B cell (primary cell): ENCODE measurements around the gene WASF1. TPM values are rescaled to one million over a fixed set of nuclear protein-coding genes. Genes with fewer than 3 reads are reported as not detected.

ENCODE experiments used
- ATAC-seq: fragments of 200-7000 bp; cut with Tn5 transposase; one replicate; pipeline ENCODE4 v1.10.0; 2021; ENCODE audit warnings: low read depth, mild to moderate bottlenecking, moderate number of reproducible peaks, moderate library complexity
- CTCF ChIA-PET: fragments of 350-600 bp; sonication (Branson Sonifier 250); formaldehyde crosslinking; loops from one replicate; lab custom pipeline; 2021; ENCODE audit warnings: antibody characterized with exemption, inconsistent platforms; lab: Charles Lee
- POLR2A ChIA-PET: fragments of 350-600 bp; sonication (Branson Sonifier 250); formaldehyde crosslinking; loops from one replicate; lab custom pipeline; 2021; ENCODE audit warnings: antibody characterized with exemption; lab: Charles Lee
- DNase-seq: peaks from one replicate; pipeline ENCODE4 v3.0.0; 2013
- H2AFZ ChIP-seq: 2 replicates; pipeline ENCODE4 v1.6.1; 2012; ENCODE audit warnings: mild to moderate bottlenecking, low read depth, low read length; ENCODE audit not compliant: insufficient read depth, poor library complexity, severe bottlenecking
- H3K27ac ChIP-seq, 2 donors: 1 replicate in 1 of 2; 2 replicates in 1 of 2; pipeline ENCODE4 v1.5.1; 2012 to 2013; ENCODE audit warnings: low read length in 2 of 2, mild to moderate bottlenecking in 2 of 2, moderate library complexity in 1 of 2
- H3K27me3 ChIP-seq, 4 experiments: fragments of 200-600 bp in 1 of 4; sonication (generic) in 1 of 4; replicated peaks in 1 of 4; 1 replicate in 2 of 4; 2 replicates in 2 of 4; pipeline versions ENCODE4 v1.6.1 to v1.7.0; 2013 to 2016; ENCODE audit warnings: low read length in 3 of 4, mild to moderate bottlenecking in 2 of 4, mixed read lengths in 1 of 4, moderate library complexity in 1 of 4; ENCODE audit not compliant: insufficient read depth in 4 of 4, control insufficient read depth in 3 of 4; ENCODE audit errors: control extremely low read depth in 1 of 4
- H3K36me3 ChIP-seq, 2 experiments: replicated peaks in 1 of 2; 1 replicate in 1 of 2; 2 replicates in 1 of 2; pipeline versions ENCODE4 v1.6.1 to v1.7.1; 2013; ENCODE audit warnings: low read length in 1 of 2; ENCODE audit not compliant: insufficient read depth in 2 of 2, control insufficient read depth in 1 of 2; ENCODE audit errors: control extremely low read depth in 1 of 2, extremely low read depth in 1 of 2
- H3K4me1 ChIP-seq, 2 donors: fragments of 200-600 bp in 1 of 2; sonication (generic) in 1 of 2; 1 replicate in 1 of 2; 2 replicates in 1 of 2; pipeline versions ENCODE4 v1.5.1 to v1.6.1; 2013 to 2017; ENCODE audit warnings: low read length in 2 of 2; ENCODE audit not compliant: control insufficient read depth in 2 of 2, insufficient read depth in 2 of 2
- H3K4me2 ChIP-seq: replicated peaks from 2 replicates; pipeline ENCODE3; 2012; ENCODE audit warnings: mild to moderate bottlenecking, low read depth, low read length; ENCODE audit not compliant: poor library complexity, severe bottlenecking
- H3K4me3 ChIP-seq, 5 experiments: fragments of 200-600 bp in 1 of 5; sonication (generic) in 1 of 5; 1 replicate in 3 of 5; 2 replicates in 2 of 5; pipeline versions ENCODE4 v1.5.1 to v1.7.0; 2011 to 2016; ENCODE audit warnings: low read length in 4 of 5, mild to moderate bottlenecking in 4 of 5, low read depth in 2 of 5, control low read depth in 1 of 5, moderate library complexity in 1 of 5; ENCODE audit not compliant: insufficient read depth in 1 of 5; ENCODE audit errors: control extremely low read depth in 1 of 5, extremely low read depth in 1 of 5
- H3K79me2 ChIP-seq: fragments of 200-600 bp; sonication (generic); one replicate; pipeline ENCODE4 v1.6.0; 2016; ENCODE audit warnings: low read length; ENCODE audit not compliant: control insufficient read depth, insufficient read depth
- H3K9ac ChIP-seq: fragments of 200-600 bp; sonication (generic); 2 replicates; pipeline ENCODE4 v1.6.1; 2017; ENCODE audit warnings: mild to moderate bottlenecking, low read length, moderate library complexity
- H3K9me3 ChIP-seq, 3 donors: one replicate each; pipeline versions ENCODE4 v1.6.1 to v1.7.1; 2013; ENCODE audit warnings: low read length in 2 of 3; ENCODE audit not compliant: control insufficient read depth in 2 of 3, insufficient read depth in 1 of 3; ENCODE audit errors: control extremely low read depth in 1 of 3
- H4K20me1 ChIP-seq: 2 replicates; pipeline ENCODE4 v1.6.0; 2012; ENCODE audit warnings: mild to moderate bottlenecking, low read length; ENCODE audit not compliant: insufficient read depth, control insufficient read depth, poor library complexity, severe bottlenecking
- H3K27ac Mint-ChIP-seq: one replicate; pipeline ENCODE4 v1.8.0; 2021; ENCODE audit warnings: mixed read lengths
- H3K27me3 Mint-ChIP-seq: one replicate; pipeline ENCODE4 v1.8.0; 2021; ENCODE audit warnings: mixed read lengths
- H3K4me1 Mint-ChIP-seq: one replicate; pipeline ENCODE4 v1.8.0; 2021; ENCODE audit warnings: mixed read lengths
- H3K4me3 Mint-ChIP-seq: one replicate; pipeline ENCODE4 v1.8.0; 2021; ENCODE audit warnings: mixed read lengths
- H3K9me3 Mint-ChIP-seq: one replicate; pipeline ENCODE4 v1.8.0; 2022; ENCODE audit warnings: mixed read lengths; ENCODE audit not compliant: insufficient read depth
- EZH2 ChIP-seq: IDR thresholded peaks from 2 replicates; pipeline ENCODE4 v1.6.1; 2012; ENCODE audit warnings: borderline replicate concordance, low read depth, mild to moderate bottlenecking, moderate library complexity, low read length; ENCODE audit not compliant: insufficient read depth, poor library complexity, severe bottlenecking
- WGBS: methylation state at CpG from one replicate; pipeline ENCODE4 v1.1.5; 2013; ENCODE audit warnings: missing lambda C conversion rate; ENCODE audit not compliant: insufficient coverage; 5-methylcytosine and 5-hydroxymethylcytosine counted together
- intact Hi-C: fragments of 100-400 bp; cut with micrococcal nuclease; formaldehyde crosslinking; loops from one replicate; pipeline ENCODE4 v1.10.0; 2022
- polyA plus RNA-seq: library from polyadenylated mRNA; depleted of rRNA; stranded (reverse); fragments of >200 nt; gene quantifications from 2 replicates; pipeline ENCODE4 v1.2.3, GENCODE V29; 2012
- total RNA-seq, 2 donors: library from RNA; stranded (reverse); fragments of 120-200 nt in 1 of 2; gene quantifications; 1 replicate in 1 of 2; 2 replicates in 1 of 2; pipeline versions ENCODE4 v1.2.3 to v1.2.4, GENCODE V29; 2013 to 2022
- TF ChIP-seq, protein P1 (sequence below): fragments of 200-600 bp; IDR thresholded peaks from one replicate; pipeline ENCODE4 v1.8.0; 2022; ENCODE audit warnings: antibody characterized with exemption, mild to moderate bottlenecking

WASF1 gene
- total and polyA plus RNA-seq, 2 donors (not counting 1 experiment from before 2014, with no cell fraction given), result 8.6 to 10.8 TPM

- no peak for DNase-seq
- Mint-ChIP-seq H3K27ac (no peak overlapping the region), H3K27me3 (no peaks in the 10 kb centered on the region), H3K4me1 (peaks cover 18% of the 10 kb centered on the region), H3K9me3 (no peaks in the 10 kb centered on the region), H3K4me3 (no peak overlapping the region)
- peaks cover 7 to 16% of the 10 kb centered on the region in 2 donors for H3K4me1 ChIP-seq
- no peak overlapping the region for H2AFZ ChIP-seq
- no peak overlapping the region for H3K27ac ChIP-seq
- H3K27me3 ChIP-seq, result no peaks in the 10 kb centered on the region
- intact Hi-C loops, result no loop called here
- no peaks in the 10 kb centered on the region for H3K79me2 ChIP-seq
- CTCF ChIA-PET, result interaction anchor here (0.6 to 1.0 kb wide), 2 partner anchors 37 to 176 kb away, joined by 3 read pairs; no protein-coding TSS in a partner anchor
- no peak for ATAC-seq
- H3K36me3 ChIP-seq, result peaks cover 7 to 95% of the 10 kb centered on the region in 2 experiments
- 100% methylated on average over 2 of the region's 5 CpGs for WGBS
- TF ChIP-seq EZH2, result no peak
- TF ChIP-seq, protein P1, sequence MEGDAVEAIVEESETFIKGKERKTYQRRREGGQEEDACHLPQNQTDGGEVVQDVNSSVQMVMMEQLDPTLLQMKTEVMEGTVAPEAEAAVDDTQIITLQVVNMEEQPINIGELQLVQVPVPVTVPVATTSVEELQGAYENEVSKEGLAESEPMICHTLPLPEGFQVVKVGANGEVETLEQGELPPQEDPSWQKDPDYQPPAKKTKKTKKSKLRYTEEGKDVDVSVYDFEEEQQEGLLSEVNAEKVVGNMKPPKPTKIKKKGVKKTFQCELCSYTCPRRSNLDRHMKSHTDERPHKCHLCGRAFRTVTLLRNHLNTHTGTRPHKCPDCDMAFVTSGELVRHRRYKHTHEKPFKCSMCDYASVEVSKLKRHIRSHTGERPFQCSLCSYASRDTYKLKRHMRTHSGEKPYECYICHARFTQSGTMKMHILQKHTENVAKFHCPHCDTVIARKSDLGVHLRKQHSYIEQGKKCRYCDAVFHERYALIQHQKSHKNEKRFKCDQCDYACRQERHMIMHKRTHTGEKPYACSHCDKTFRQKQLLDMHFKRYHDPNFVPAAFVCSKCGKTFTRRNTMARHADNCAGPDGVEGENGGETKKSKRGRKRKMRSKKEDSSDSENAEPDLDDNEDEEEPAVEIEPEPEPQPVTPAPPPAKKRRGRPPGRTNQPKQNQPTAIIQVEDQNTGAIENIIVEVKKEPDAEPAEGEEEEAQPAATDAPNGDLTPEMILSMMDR, result no peak
- H3K9me3 ChIP-seq, result no peaks in the 10 kb centered on the region
- POLR2A ChIA-PET, result no interaction called here
- H3K4me2 ChIP-seq, result no peak overlapping the region
- H3K9ac ChIP-seq, result no peak overlapping the region
- no peak overlapping the region for H3K4me3 ChIP-seq
- no peaks in the 10 kb centered on the region for H4K20me1 ChIP-seq
Measured at GRCh38 chr6:110216140-110216539, 36.7 kb upstream of the WASF1 start.

- Histone ChIP-seq H3K9ac (no peak overlapping the region), H3K9me3 (no peaks in the 10 kb centered on the region), H3K27me3 (no peaks in the 10 kb centered on the region), H3K4me1 (peaks cover 7 to 16% of the 10 kb centered on the region in 2 donors), H3K79me2 (peaks cover 7% of the 10 kb centered on the region), H3K4me2 (peak overlapping the region; percentile 10), H3K4me3 (no peak overlapping the region), H2AFZ (no peak overlapping the region), H4K20me1 (no peaks in the 10 kb centered on the region), H3K27ac (peak overlapping the region in 1 of 2 donors; percentile 64), H3K36me3 (peaks cover 6 to 92% of the 10 kb centered on the region in 2 experiments)
- Mint-ChIP-seq H3K27ac (peak overlapping the region; percentile 70), H3K4me3 (no peak overlapping the region), H3K27me3 (no peaks in the 10 kb centered on the region), H3K4me1 (peaks cover 18% of the 10 kb centered on the region), H3K9me3 (no peaks in the 10 kb centered on the region)
- no peak for ATAC-seq
- DNase-seq, result peak; percentile 10
- CTCF ChIA-PET, result interaction anchor here (1.2 to 1.3 kb wide), 2 partner anchors 9 to 36 kb away, joined by 3 to 4 read pairs; no protein-coding TSS in a partner anchor
- 0% methylated on average over 1 of the region's 1 CpG for WGBS
- intact Hi-C loops, result no loop called here
- POLR2A ChIA-PET, result no interaction called here
- TF ChIP-seq EZH2, result no peak
- TF ChIP-seq, protein P1, result no peak
Measured at GRCh38 chr6:110214338-110214737, 34.9 kb upstream of the WASF1 start.
